Activated CD4-positive, CD25-positive, alpha-beta regulatory T cell (primary cell): Measurements from ENCODE around the gene RIC8A.
"Not testable (repeated sequence)": the region's sequence is repeated elsewhere in the genome, so short reads cannot be mapped to it uniquely, and the experiment has no call there.

Experiments used
- DNase-seq, 4 experiments: peaks; one replicate each; lab custom pipeline; 2025; lab: John Stamatoyannopoulos, UW

RIC8A gene

GRCh38 chr11:207208-207862 lies at the start of gene RIC8A, which contains the start of gene BET1L:
Gene RIC8A, plus strand, starts transcription at chr11:207708. Its CDS starts 1,147 bp downstream, at chr11:208855.
Gene BET1L, minus strand, starts transcription at chr11:207399. Its CDS starts 78 bp downstream, at chr11:207321.
- peak; percentile 91 to 100 (median 96) for DNase-seq

GRCh38 chr11:180242-180641 lies 27.3 kb upstream of the RIC8A start:
- not testable (repeated sequence) for DNase-seq

GRCh38 chr11:189200-189783 lies 18.2 kb upstream of the RIC8A start:
- not testable (repeated sequence) for DNase-seq

GRCh38 chr11:189843-190311 lies 17.6 kb upstream of the RIC8A start:
- not testable (repeated sequence) for DNase-seq

GRCh38 chr11:190546-190945 lies 17.0 kb upstream of the RIC8A start:
- DNase-seq, result not testable (repeated sequence)

GRCh38 chr11:191490-192478 lies 15.7 kb upstream of the RIC8A start:
- not testable (repeated sequence) for DNase-seq

GRCh38 chr11:192674-193128 lies 14.8 kb upstream of the RIC8A start, which contains the start of gene SCGB1C1:
Gene SCGB1C1, plus strand, starts transcription at chr11:193078. Its CDS starts 22 bp downstream, at chr11:193100.
- not testable (repeated sequence) for DNase-seq

GRCh38 chr11:193481-193880 lies 14.0 kb upstream of the RIC8A start:
- DNase-seq, result not testable (repeated sequence)

GRCh38 chr11:196786-197731 lies 10.4 kb upstream of the RIC8A start:
- no peak for DNase-seq

- no peak for DNase-seq
Observed at GRCh38 chr11:197741-198235, 9.7 kb upstream of the RIC8A start.

GRCh38 chr11:198236-198806 lies 9.2 kb upstream of the RIC8A start:
- DNase-seq, result no peak

GRCh38 chr11:199004-199581 lies 8.4 kb upstream of the RIC8A start:
- no peak for DNase-seq

- DNase-seq, result no peak
Observed at GRCh38 chr11:199782-200181, 7.7 kb upstream of the RIC8A start.

- no peak for DNase-seq
Observed at GRCh38 chr11:200224-201003, 7.1 kb upstream of the RIC8A start.

GRCh38 chr11:201966-202365 lies 5.5 kb upstream of the RIC8A start:
- DNase-seq, result no peak

GRCh38 chr11:202490-202889 lies 5.0 kb upstream of the RIC8A start:
- DNase-seq, result no peak

GRCh38 chr11:203056-203944 lies 4.2 kb upstream of the RIC8A start:
- no peak for DNase-seq

GRCh38 chr11:203945-204586 lies 3.4 kb upstream of the RIC8A start:
- no peak for DNase-seq
